Chondrocyte (in vitro differentiated cells): Measurements from ENCODE around the gene GIMAP2. TPM values are rescaled to one million over a fixed set of nuclear protein-coding genes. Genes with fewer than 3 reads are reported as not detected.

ENCODE experiments used
- DNase-seq: peaks from one replicate; pipeline ENCODE4 v3.0.0; 2021; ENCODE audit warnings: mixed read lengths, low spot score
- H3K27ac Mint-ChIP-seq: one replicate; pipeline ENCODE4 v1.8.0; 2021; ENCODE audit warnings: mild to moderate bottlenecking, moderate library complexity, mixed read lengths; ENCODE audit not compliant: unreplicated experiment
- H3K27me3 Mint-ChIP-seq: 2 replicates; pipeline ENCODE4 v1.8.0; 2021; ENCODE audit warnings: low read depth, mixed read lengths
- H3K36me3 Mint-ChIP-seq: 2 replicates; pipeline ENCODE4 v1.8.0; 2021; ENCODE audit warnings: low read depth, mixed read lengths
- H3K4me1 Mint-ChIP-seq: 2 replicates; pipeline ENCODE4 v1.8.0; 2021; ENCODE audit warnings: low read depth, mild to moderate bottlenecking, mixed read lengths
- H3K4me3 Mint-ChIP-seq: one replicate; pipeline ENCODE4 v1.8.0; 2021; ENCODE audit warnings: mild to moderate bottlenecking, moderate library complexity, mixed read lengths; ENCODE audit not compliant: unreplicated experiment
- H3K9me3 Mint-ChIP-seq: 2 replicates; pipeline ENCODE4 v1.8.0; 2021; ENCODE audit warnings: low read depth, mixed read lengths
- CTCF ChIP-seq: fragments of 200-600 bp; sonication (generic); IDR thresholded peaks from 2 replicates; pipeline ENCODE4 v1.5.0; 2021; ENCODE audit warnings: antibody characterized with exemption, mild to moderate bottlenecking, moderate library complexity
- long read RNA-seq: library from polyadenylated mRNA; stranded (forward); transcript quantifications from one replicate; pipeline ENCODE4 v2.0.0, GENCODE V29; 2021
- total RNA-seq: library from RNA; stranded (reverse); gene quantifications from 3 replicates; pipeline ENCODE4 v1.2.1, GENCODE V29; 2021

The GIMAP2 gene
- total RNA-seq, result not detected in 3 replicates
- long read RNA-seq, result 0 reads

- Mint-ChIP-seq H3K27ac (no peak within 1 kb of the TSS), H3K4me1 (no peaks in the 10 kb centered on the region), H3K36me3 (no peaks in the 10 kb centered on the region), H3K9me3 (peaks cover 16% of the 10 kb centered on the region), H3K4me3 (no peak within 1 kb of the TSS), H3K27me3 (peaks cover 2% of the 10 kb centered on the region)
- no peak for DNase-seq
- TF ChIP-seq CTCF, result no peak
These were observed at the start of gene GIMAP2 for GRCh38 chr7:150685219-150686029. TSS of gene GIMAP2 (plus strand) at chr7:150685706. CDS start at chr7:150687060, 1,354 bp downstream.

GRCh38 chr7:150641854-150642253 lies 43.7 kb upstream of the GIMAP2 start:
- TF ChIP-seq CTCF, result no peak
- Mint-ChIP-seq H3K9me3 (peaks cover 48% of the 10 kb centered on the region), H3K36me3 (no peaks in the 10 kb centered on the region), H3K27ac (no peak overlapping the region), H3K27me3 (no peaks in the 10 kb centered on the region), H3K4me3 (no peak overlapping the region), H3K4me1 (no peaks in the 10 kb centered on the region)
- DNase-seq, result no peak

- TF ChIP-seq CTCF, result no peak
- Mint-ChIP-seq H3K4me1 (no peaks in the 10 kb centered on the region), H3K27ac (no peak overlapping the region), H3K27me3 (no peaks in the 10 kb centered on the region), H3K4me3 (no peak overlapping the region), H3K36me3 (no peaks in the 10 kb centered on the region), H3K9me3 (peaks cover 37% of the 10 kb centered on the region)
- DNase-seq, result no peak
These were observed 42.6 kb upstream of the GIMAP2 start for GRCh38 chr7:150642926-150643325.

GRCh38 chr7:150645259-150646020 lies 40.1 kb upstream of the GIMAP2 start:
- Mint-ChIP-seq H3K4me3 (no peak overlapping the region), H3K4me1 (no peaks in the 10 kb centered on the region), H3K9me3 (peaks cover 25% of the 10 kb centered on the region), H3K27ac (no peak overlapping the region), H3K27me3 (no peaks in the 10 kb centered on the region), H3K36me3 (no peaks in the 10 kb centered on the region)
- no peak for DNase-seq
- TF ChIP-seq CTCF, result no peak

GRCh38 chr7:150648353-150649079 lies 37.0 kb upstream of the GIMAP2 start:
- H3K27me3 Mint-ChIP-seq, result no peaks in the 10 kb centered on the region
- H3K36me3 Mint-ChIP-seq, result no peaks in the 10 kb centered on the region
- peaks cover 34% of the 10 kb centered on the region for H3K9me3 Mint-ChIP-seq
- no peaks in the 10 kb centered on the region for H3K4me1 Mint-ChIP-seq
- no peak for TF ChIP-seq CTCF
- H3K4me3 Mint-ChIP-seq, result no peak overlapping the region
- no peak for DNase-seq
- H3K27ac Mint-ChIP-seq, result no peak overlapping the region
